Measurements from ENCODE around the gene P3H2.

Gene P3H2

GRCh38 chr3:190053919-190054672 is 66.6 kb downstream of the P3H2 start:
- DNase-seq (ENCODE audit: low spot score) = no peak

- DNase-seq (ENCODE audit: low spot score) = no peak
Observed at GRCh38 chr3:190051641-190052040, 69.1 kb downstream of the P3H2 start.

- no peak for DNase-seq (ENCODE audit: low spot score)
Observed at GRCh38 chr3:190048932-190049441, 71.7 kb downstream of the P3H2 start.

GRCh38 chr3:190044974-190045373 is 75.7 kb downstream of the P3H2 start:
- no peak for DNase-seq (ENCODE audit: low spot score)

- no peak for DNase-seq (ENCODE audit: low spot score)
Observed at GRCh38 chr3:190044142-190044541, 76.6 kb downstream of the P3H2 start.

- no peak for DNase-seq (ENCODE audit: low spot score)
Observed at GRCh38 chr3:190043741-190044140, 77.0 kb downstream of the P3H2 start.

- no peak for DNase-seq (ENCODE audit: low spot score)
Observed at GRCh38 chr3:190042558-190042957, 78.1 kb downstream of the P3H2 start.

- DNase-seq (ENCODE audit: low spot score) = no peak
Observed at GRCh38 chr3:190041333-190042041, 79.2 kb downstream of the P3H2 start.

GRCh38 chr3:190040145-190040544 is 80.6 kb downstream of the P3H2 start:
- DNase-seq (ENCODE audit: low spot score) = no peak

GRCh38 chr3:190038050-190038933 is 82.4 kb downstream of the P3H2 start:
- DNase-seq (ENCODE audit: low spot score) = no peak

GRCh38 chr3:190036631-190037030 is 84.1 kb downstream of the P3H2 start:
- DNase-seq (ENCODE audit: low spot score) = no peak

GRCh38 chr3:190034446-190034845 is 86.3 kb downstream of the P3H2 start:
- no peak for DNase-seq (ENCODE audit: low spot score)

- no peak for DNase-seq (ENCODE audit: low spot score)
Observed at GRCh38 chr3:190032923-190033322, 87.8 kb downstream of the P3H2 start.

GRCh38 chr3:190031887-190032752 is 88.6 kb downstream of the P3H2 start:
- DNase-seq (ENCODE audit: low spot score) = no peak

GRCh38 chr3:190027116-190027515 is 93.6 kb downstream of the P3H2 start:
- no peak for DNase-seq (ENCODE audit: low spot score)

GRCh38 chr3:190026154-190026553 is 94.5 kb downstream of the P3H2 start:
- no peak for DNase-seq (ENCODE audit: low spot score)

GRCh38 chr3:190024912-190025311 is 95.8 kb downstream of the P3H2 start:
- DNase-seq (ENCODE audit: low spot score) = no peak

GRCh38 chr3:190019844-190020243 is 100.9 kb downstream of the P3H2 start:
- DNase-seq (ENCODE audit: low spot score) = no peak

GRCh38 chr3:190019006-190019405 is 101.7 kb downstream of the P3H2 start:
- no peak for DNase-seq (ENCODE audit: low spot score)

GRCh38 chr3:190018460-190018859 is 102.2 kb downstream of the P3H2 start:
- no peak for DNase-seq (ENCODE audit: low spot score)

GRCh38 chr3:190017521-190018288 is 103.0 kb downstream of the P3H2 start:
- DNase-seq (ENCODE audit: low spot score) = no peak
